Measurements from ENCODE around the gene MYOZ2.

DNA sequence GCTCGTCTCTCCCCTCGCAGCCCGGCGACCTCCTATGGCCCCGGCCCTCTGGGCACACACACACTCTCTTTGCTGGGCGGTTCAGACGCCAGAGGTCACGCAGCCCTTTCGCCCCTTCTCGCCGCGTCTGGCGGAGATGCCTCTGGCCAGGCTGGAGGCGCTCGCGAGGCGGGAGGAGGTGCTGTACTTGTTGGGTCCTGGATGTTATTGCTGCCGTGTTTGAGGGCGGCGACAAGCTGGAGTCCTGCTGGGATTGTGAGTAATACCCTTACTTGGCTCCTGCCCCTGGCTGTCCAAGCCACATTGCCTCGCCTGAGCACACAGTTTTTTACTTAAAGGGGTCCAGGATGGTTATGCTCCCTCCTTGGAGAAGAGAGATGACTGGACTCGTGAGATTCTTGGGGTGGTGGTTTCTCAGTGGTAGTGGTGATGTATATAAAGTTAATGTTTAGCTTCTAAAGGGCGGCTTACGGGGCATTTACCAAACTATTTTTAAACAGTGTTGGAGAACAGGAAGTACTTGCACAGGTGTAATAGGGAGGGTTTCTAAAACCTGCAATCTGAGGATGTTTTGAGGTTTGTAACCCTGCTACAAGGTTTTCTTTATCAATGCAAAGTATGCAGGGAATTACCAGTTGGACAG, 77.5 kb downstream of the MYOZ2 start:
- TF ChIP-seq, protein P1, sequence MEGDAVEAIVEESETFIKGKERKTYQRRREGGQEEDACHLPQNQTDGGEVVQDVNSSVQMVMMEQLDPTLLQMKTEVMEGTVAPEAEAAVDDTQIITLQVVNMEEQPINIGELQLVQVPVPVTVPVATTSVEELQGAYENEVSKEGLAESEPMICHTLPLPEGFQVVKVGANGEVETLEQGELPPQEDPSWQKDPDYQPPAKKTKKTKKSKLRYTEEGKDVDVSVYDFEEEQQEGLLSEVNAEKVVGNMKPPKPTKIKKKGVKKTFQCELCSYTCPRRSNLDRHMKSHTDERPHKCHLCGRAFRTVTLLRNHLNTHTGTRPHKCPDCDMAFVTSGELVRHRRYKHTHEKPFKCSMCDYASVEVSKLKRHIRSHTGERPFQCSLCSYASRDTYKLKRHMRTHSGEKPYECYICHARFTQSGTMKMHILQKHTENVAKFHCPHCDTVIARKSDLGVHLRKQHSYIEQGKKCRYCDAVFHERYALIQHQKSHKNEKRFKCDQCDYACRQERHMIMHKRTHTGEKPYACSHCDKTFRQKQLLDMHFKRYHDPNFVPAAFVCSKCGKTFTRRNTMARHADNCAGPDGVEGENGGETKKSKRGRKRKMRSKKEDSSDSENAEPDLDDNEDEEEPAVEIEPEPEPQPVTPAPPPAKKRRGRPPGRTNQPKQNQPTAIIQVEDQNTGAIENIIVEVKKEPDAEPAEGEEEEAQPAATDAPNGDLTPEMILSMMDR (IDR thresholded peaks at IDR 0.05; ENCODE audit: borderline replicate concordance, extremely low read depth, low read length, poor library complexity, severe bottlenecking) = no peak
- TF ChIP-seq EZH2 (IDR thresholded peaks at IDR 0.05; ENCODE audit: borderline replicate concordance, low read depth, low read length, severe bottlenecking) = no peak

All from DND-41 (cell line).